GM23338 (cell line): ENCODE measurements around the gene ANKRA2. TPM values are rescaled to one million over a fixed set of nuclear protein-coding genes. Genes with fewer than 3 reads are reported as not detected.

ENCODE experiments used
- ATAC-seq: fragments of 200-7000 bp; cut with Tn5 transposase; 3 replicates; pipeline ENCODE4 v1.9.1; 2020
- DNase-seq: peaks from one replicate; pipeline ENCODE4 v3.0.0-alpha.2; 2015; ENCODE audit warnings: low spot score
- H2AFZ ChIP-seq: fragments of 200-600 bp; sonication (generic); 2 replicates; pipeline ENCODE4 v1.8.0; 2016; ENCODE audit warnings: antibody characterized with exemption, mild to moderate bottlenecking, moderate library complexity
- H3F3A ChIP-seq: fragments of 200-600 bp; sonication (generic); replicated peaks from 2 replicates; pipeline ENCODE4 v1.8.0; 2017; ENCODE audit warnings: antibody characterized with exemption, mixed run types, low read depth
- H3K27ac ChIP-seq: fragments of 200-600 bp; sonication (generic); 2 replicates; pipeline ENCODE4 v1.6.1; 2016; ENCODE audit warnings: low read depth
- H3K27me3 ChIP-seq: fragments of 200-600 bp; sonication (generic); 2 replicates; pipeline ENCODE4 v1.8.0; 2016; ENCODE audit warnings: mild to moderate bottlenecking, mixed run types, moderate library complexity; ENCODE audit not compliant: insufficient read depth
- H3K36me3 ChIP-seq: fragments of 200-600 bp; sonication (generic); 2 replicates; pipeline ENCODE4 v1.8.0; 2016; ENCODE audit warnings: mild to moderate bottlenecking; ENCODE audit not compliant: insufficient read depth
- H3K4me1 ChIP-seq: fragments of 200-600 bp; sonication (generic); 2 replicates; pipeline ENCODE4 v1.8.0; 2016; ENCODE audit warnings: mild to moderate bottlenecking, moderate library complexity; ENCODE audit not compliant: insufficient read depth
- H3K4me2 ChIP-seq: fragments of 200-600 bp; sonication (generic); 2 replicates; pipeline ENCODE4 v1.7.1; 2017; ENCODE audit warnings: mixed run types
- H3K4me3 ChIP-seq: fragments of 200-600 bp; sonication (generic); 2 replicates; pipeline ENCODE4 v1.6.1; 2016; ENCODE audit warnings: mixed run types
- H3K79me2 ChIP-seq: fragments of 200-600 bp; sonication (generic); replicated peaks from 2 replicates; pipeline ENCODE4 v1.8.0; 2017; ENCODE audit warnings: mild to moderate bottlenecking; ENCODE audit not compliant: insufficient read depth
- H3K9me2 ChIP-seq: fragments of 200-600 bp; sonication (generic); 2 replicates; pipeline ENCODE4 v1.8.0; 2017; ENCODE audit not compliant: insufficient read depth
- H4K20me1 ChIP-seq: fragments of 200-600 bp; sonication (generic); replicated peaks from 2 replicates; pipeline ENCODE4 v1.8.0; 2017; ENCODE audit warnings: mild to moderate bottlenecking; ENCODE audit not compliant: insufficient read depth
- H3K27ac Mint-ChIP-seq: 2 replicates; pipeline ENCODE4 v1.8.0; 2020; ENCODE audit warnings: inconsistent platforms, mild to moderate bottlenecking, moderate library complexity, mixed read lengths
- H3K27me3 Mint-ChIP-seq: 3 replicates; pipeline ENCODE4 v1.8.0; 2022; ENCODE audit warnings: low read depth, mild to moderate bottlenecking, moderate library complexity, mixed read lengths, inconsistent platforms; ENCODE audit not compliant: insufficient read depth, poor library complexity
- H3K36me3 Mint-ChIP-seq: 3 replicates; pipeline ENCODE4 v1.8.0; 2021; ENCODE audit warnings: low read depth, mild to moderate bottlenecking, inconsistent platforms, moderate library complexity, mixed read lengths
- H3K4me1 Mint-ChIP-seq: 3 replicates; pipeline ENCODE4 v1.8.0; 2020; ENCODE audit warnings: mild to moderate bottlenecking, inconsistent platforms, mixed read lengths
- H3K4me3 Mint-ChIP-seq: 3 replicates; pipeline ENCODE4 v1.8.0; 2021; ENCODE audit warnings: moderate library complexity, mild to moderate bottlenecking, inconsistent platforms, mixed read lengths
- H3K9me3 Mint-ChIP-seq: 3 replicates; pipeline ENCODE4 v1.8.0; 2020; ENCODE audit warnings: moderate library complexity, mild to moderate bottlenecking, inconsistent platforms, mixed read lengths
- CREB1 ChIP-seq: fragments of 250-450 bp; sonication (Bioruptor Pico); IDR thresholded peaks from 2 replicates; pipeline ENCODE4 v1.5.0; 2020; ENCODE audit warnings: low read depth, mild to moderate bottlenecking, moderate library complexity
- EZH2 ChIP-seq: fragments of 200-600 bp; sonication (generic); IDR thresholded peaks from one replicate; pipeline ENCODE4 v1.8.0; 2017; ENCODE audit warnings: antibody characterized with exemption, mild to moderate bottlenecking, low read depth; ENCODE audit not compliant: unreplicated experiment
- NANOG ChIP-seq: IDR thresholded peaks from 2 replicates; pipeline ENCODE4 v1.6.1; 2016; ENCODE audit warnings: antibody characterized with exemption, borderline replicate concordance
- REST ChIP-seq: IDR thresholded peaks from one replicate; pipeline ENCODE4 v1.6.1; 2018; ENCODE audit warnings: antibody characterized with exemption; ENCODE audit not compliant: unreplicated experiment
- STAT1 ChIP-seq: IDR thresholded peaks from one replicate; pipeline ENCODE4 v1.6.1; 2016; ENCODE audit warnings: antibody characterized with exemption; ENCODE audit not compliant: unreplicated experiment
- ZNF331 ChIP-seq: fragments of 250-450 bp; sonication (Bioruptor Pico); IDR thresholded peaks from 2 replicates; pipeline ENCODE4 v1.5.0; 2020; ENCODE audit warnings: low read depth, mild to moderate bottlenecking, moderate library complexity
- polyA plus RNA-seq: library from polyadenylated mRNA; unstranded; fragments of >200 nt; fragmentation: Nextera tagmentation; extraction: Ambion mirVana; gene quantifications from 2 replicates; pipeline ENCODE4 v1.2.1, GENCODE V29; 2016
- total RNA-seq: library from RNA; depleted of rRNA; stranded (reverse); fragments of >200 nt; shearing (Covaris generic); gene quantifications from 2 replicates; pipeline ENCODE4 v1.2.3, GENCODE V29; 2014
- TF ChIP-seq, protein P1 (sequence below), 2 experiments: fragments of 200-600 bp in 1 of 2; sonication (generic) in 1 of 2; conservative IDR thresholded peaks; 2 replicates each; pipeline versions ENCODE4 v1.5.1 to v1.6.1; 2016 to 2017; ENCODE audit warnings: antibody characterized with exemption in 2 of 2, low read depth in 2 of 2, mild to moderate bottlenecking in 2 of 2, moderate library complexity in 1 of 2
- TF ChIP-seq, protein P2 (sequence below): IDR thresholded peaks from 2 replicates; pipeline ENCODE4 v1.6.1; 2016; ENCODE audit warnings: antibody characterized with exemption

The ANKRA2 gene
- total and polyA plus RNA-seq, 2 experiments from 2014 or later: 13.1 to 15.3 TPM

- TF ChIP-seq CREB1 (CRISPR knock-in tag) (no peak), STAT1 (no peak), NANOG (no peak), REST (no peak), ZNF331 (CRISPR knock-in tag) (no peak)
- TF ChIP-seq, protein P1, sequence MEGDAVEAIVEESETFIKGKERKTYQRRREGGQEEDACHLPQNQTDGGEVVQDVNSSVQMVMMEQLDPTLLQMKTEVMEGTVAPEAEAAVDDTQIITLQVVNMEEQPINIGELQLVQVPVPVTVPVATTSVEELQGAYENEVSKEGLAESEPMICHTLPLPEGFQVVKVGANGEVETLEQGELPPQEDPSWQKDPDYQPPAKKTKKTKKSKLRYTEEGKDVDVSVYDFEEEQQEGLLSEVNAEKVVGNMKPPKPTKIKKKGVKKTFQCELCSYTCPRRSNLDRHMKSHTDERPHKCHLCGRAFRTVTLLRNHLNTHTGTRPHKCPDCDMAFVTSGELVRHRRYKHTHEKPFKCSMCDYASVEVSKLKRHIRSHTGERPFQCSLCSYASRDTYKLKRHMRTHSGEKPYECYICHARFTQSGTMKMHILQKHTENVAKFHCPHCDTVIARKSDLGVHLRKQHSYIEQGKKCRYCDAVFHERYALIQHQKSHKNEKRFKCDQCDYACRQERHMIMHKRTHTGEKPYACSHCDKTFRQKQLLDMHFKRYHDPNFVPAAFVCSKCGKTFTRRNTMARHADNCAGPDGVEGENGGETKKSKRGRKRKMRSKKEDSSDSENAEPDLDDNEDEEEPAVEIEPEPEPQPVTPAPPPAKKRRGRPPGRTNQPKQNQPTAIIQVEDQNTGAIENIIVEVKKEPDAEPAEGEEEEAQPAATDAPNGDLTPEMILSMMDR (conservative IDR thresholded peaks at IDR 0.05; ENCODE audit: low read depth in 2 of 2): no peak
- TF ChIP-seq, protein P2, sequence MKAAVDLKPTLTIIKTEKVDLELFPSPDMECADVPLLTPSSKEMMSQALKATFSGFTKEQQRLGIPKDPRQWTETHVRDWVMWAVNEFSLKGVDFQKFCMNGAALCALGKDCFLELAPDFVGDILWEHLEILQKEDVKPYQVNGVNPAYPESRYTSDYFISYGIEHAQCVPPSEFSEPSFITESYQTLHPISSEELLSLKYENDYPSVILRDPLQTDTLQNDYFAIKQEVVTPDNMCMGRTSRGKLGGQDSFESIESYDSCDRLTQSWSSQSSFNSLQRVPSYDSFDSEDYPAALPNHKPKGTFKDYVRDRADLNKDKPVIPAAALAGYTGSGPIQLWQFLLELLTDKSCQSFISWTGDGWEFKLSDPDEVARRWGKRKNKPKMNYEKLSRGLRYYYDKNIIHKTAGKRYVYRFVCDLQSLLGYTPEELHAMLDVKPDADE: no peak
Observed at GRCh38 chr5:73605223-73606087, 40.0 kb upstream of the ANKRA2 start (continued).

DNA sequence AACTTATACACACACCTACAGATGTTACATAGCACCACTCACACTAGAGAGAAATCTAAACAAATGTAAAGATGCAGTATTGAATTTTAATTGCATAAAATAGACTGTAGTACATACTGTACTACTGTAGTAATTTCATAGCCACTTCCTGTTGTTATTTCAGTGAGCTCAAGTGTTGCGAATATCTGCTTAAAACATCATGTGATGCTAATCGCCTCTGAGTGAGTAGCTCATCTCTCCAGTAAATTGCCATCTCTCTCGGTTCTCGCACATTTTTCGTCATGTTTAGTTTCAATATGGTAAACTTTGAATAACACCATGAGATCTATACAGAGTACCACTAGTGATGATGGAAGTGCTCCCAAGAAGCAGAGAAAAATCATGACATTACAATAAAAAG lies 38.6 kb upstream of the ANKRA2 start:
- Mint-ChIP-seq H3K27ac (no peak overlapping the region), H3K9me3 (no peaks in the 10 kb centered on the region; the same call in 2 of the 3 replicates), H3K36me3 (no peaks in the 10 kb centered on the region), H3K4me3 (no peak overlapping the region), H3K27me3 (no peaks in the 10 kb centered on the region), H3K4me1 (no peaks in the 10 kb centered on the region)
- ATAC-seq (no peak), DNase-seq (no peak)
- Histone ChIP-seq H4K20me1 (no peaks in the 10 kb centered on the region), H2AFZ (no peak overlapping the region), H3K4me1 (no peaks in the 10 kb centered on the region), H3K36me3 (no peaks in the 10 kb centered on the region), H3K4me2 (no peak overlapping the region), H3K27ac (no peak overlapping the region), H3K79me2 (no peaks in the 10 kb centered on the region), H3K9me2 (no peaks in the 10 kb centered on the region), H3K4me3 (no peak overlapping the region), H3F3A (no peaks in the 10 kb centered on the region), H3K27me3 (no peaks in the 10 kb centered on the region)
- TF ChIP-seq STAT1: no peak
- TF ChIP-seq REST: no peak
- TF ChIP-seq EZH2: no peak
- no peak for TF ChIP-seq NANOG
